HEK293 (cell line): ENCODE results near the gene GPR45.
"Not testable (repeated sequence)": the region's sequence is repeated elsewhere in the genome, so short reads cannot be mapped to it uniquely, and the experiment has no call there.

ENCODE experiments used
- CTCF ChIA-PET: fragments of 350-600 bp; formaldehyde crosslinking; extraction: SDS; loops from one replicate; lab custom pipeline; 2021; ENCODE audit warnings: antibody characterized with exemption; lab: Yijun Ruan, JAX
- POLR2A ChIA-PET: fragments of 300-600 bp; formaldehyde crosslinking; extraction: SDS; loops from one replicate; lab custom pipeline; 2020; ENCODE audit warnings: antibody characterized with exemption, inconsistent platforms; lab: Yijun Ruan, JAX
- H3K27ac ChIP-seq: fragments of 200-500 bp; sonication (Bioruptor generic); 2 replicates; pipeline ENCODE4 v1.5.1; 2014; ENCODE audit warnings: low read depth, low read length, control low read depth, inconsistent platforms; ENCODE audit errors: extremely low read depth
- H3K36me3 ChIP-seq, 2 experiments: fragments of 200-500 bp in 1 of 2; sonication (Bioruptor generic) in 1 of 2; 1 replicate in 1 of 2; 2 replicates in 1 of 2; pipeline ENCODE4 v1.5.1; 2014 to 2017; ENCODE audit warnings: inconsistent platforms in 2 of 2, low read length in 2 of 2; ENCODE audit not compliant: control insufficient read depth in 2 of 2, insufficient read depth in 1 of 2
- H3K4me1 ChIP-seq: fragments of 200-500 bp; sonication (Bioruptor generic); 2 replicates; pipeline ENCODE4 v1.5.1; 2014; ENCODE audit warnings: mild to moderate bottlenecking, low read length, inconsistent platforms; ENCODE audit not compliant: control insufficient read depth, insufficient read depth
- H3K4me3 ChIP-seq: 2 replicates; pipeline ENCODE4 v1.5.1; 2011; ENCODE audit warnings: low read depth, mild to moderate bottlenecking, control low read depth, low read length, moderate library complexity
- H3K9me3 ChIP-seq: fragments of 200-500 bp; sonication (Bioruptor generic); 2 replicates; pipeline ENCODE4 v1.5.1; 2014; ENCODE audit warnings: low read depth, low read length, inconsistent platforms; ENCODE audit not compliant: control insufficient read depth, insufficient read depth
- BCL6B ChIP-seq: fragments of 450-650 bp; formaldehyde crosslinking; IDR thresholded peaks from 2 replicates; pipeline ENCODE4 v1.5.1; 2017; ENCODE audit warnings: missing biosample characterization, missing genetic modification characterization
- EGR2 ChIP-seq: fragments of 450-650 bp; formaldehyde crosslinking; IDR thresholded peaks from 2 replicates; pipeline ENCODE4 v1.5.1; 2016; ENCODE audit warnings: low read depth, missing biosample characterization, missing genetic modification characterization
- OSR2 ChIP-seq: fragments of 450-650 bp; formaldehyde crosslinking; IDR thresholded peaks from 2 replicates; pipeline ENCODE4 v1.5.1; 2016; ENCODE audit warnings: missing biosample characterization, missing genetic modification characterization
- SCRT2 ChIP-seq: fragments of 450-650 bp; formaldehyde crosslinking; IDR thresholded peaks from 2 replicates; pipeline ENCODE4 v1.5.1; 2016; ENCODE audit warnings: missing biosample characterization, missing genetic modification characterization
- ZBTB1 ChIP-seq: fragments of 450-650 bp; formaldehyde crosslinking; IDR thresholded peaks from 2 replicates; pipeline ENCODE4 v1.5.1; 2016; ENCODE audit warnings: missing biosample characterization, missing genetic modification characterization
- ZNF140 ChIP-seq: fragments of 450-650 bp; formaldehyde crosslinking; IDR thresholded peaks from 2 replicates; pipeline ENCODE4 v1.5.1; 2016; ENCODE audit warnings: missing biosample characterization, missing genetic modification characterization
- ZNF302 ChIP-seq: fragments of 450-650 bp; formaldehyde crosslinking; IDR thresholded peaks from 2 replicates; pipeline ENCODE4 v1.5.1; 2016; ENCODE audit warnings: missing biosample characterization, missing genetic modification characterization, low read depth
- ZNF350 ChIP-seq: fragments of 450-650 bp; formaldehyde crosslinking; IDR thresholded peaks from 2 replicates; pipeline ENCODE4 v1.5.0; 2017; ENCODE audit warnings: missing biosample characterization, mild to moderate bottlenecking, missing genetic modification characterization
- ZNF404 ChIP-seq: fragments of 450-650 bp; formaldehyde crosslinking; IDR thresholded peaks from 2 replicates; pipeline ENCODE4 v1.5.1; 2017; ENCODE audit warnings: missing biosample characterization, missing genetic modification characterization
- ZNF510 ChIP-seq: fragments of 450-650 bp; formaldehyde crosslinking; IDR thresholded peaks from 2 replicates; pipeline ENCODE4 v1.5.1; 2018; ENCODE audit warnings: mild to moderate bottlenecking, missing genetic modification characterization, missing biosample characterization; ENCODE audit not compliant: insufficient replicate concordance
- ZNF514 ChIP-seq: fragments of 450-650 bp; formaldehyde crosslinking; IDR thresholded peaks from 2 replicates; pipeline ENCODE4 v1.5.1; 2016; ENCODE audit warnings: missing biosample characterization, missing genetic modification characterization
- ZNF785 ChIP-seq: fragments of 450-650 bp; formaldehyde crosslinking; IDR thresholded peaks from 2 replicates; pipeline ENCODE4 v1.5.1; 2016; ENCODE audit warnings: missing biosample characterization, missing genetic modification characterization
- TF ChIP-seq, protein P1 (sequence below): fragments of 450-650 bp; formaldehyde crosslinking; IDR thresholded peaks from 2 replicates; pipeline ENCODE4 v1.5.1; 2017; ENCODE audit warnings: missing biosample characterization, missing genetic modification characterization
- TF ChIP-seq, protein P2 (sequence below): fragments of 450-650 bp; formaldehyde crosslinking; conservative IDR thresholded peaks from 2 replicates; pipeline ENCODE4 v1.5.1; 2016; ENCODE audit warnings: low read depth, missing biosample characterization, missing genetic modification characterization
- TF ChIP-seq, protein P3 (sequence below): fragments of 450-650 bp; IDR thresholded peaks from 2 replicates; pipeline ENCODE4 v1.5.1; 2018; ENCODE audit warnings: missing biosample characterization, missing genetic modification characterization
- TF ChIP-seq, protein P4 (sequence below): fragments of 450-650 bp; formaldehyde crosslinking; IDR thresholded peaks from 2 replicates; pipeline ENCODE4 v1.5.1; 2016; ENCODE audit warnings: missing biosample characterization, missing genetic modification characterization
- TF ChIP-seq, protein P5 (sequence below): fragments of 450-650 bp; formaldehyde crosslinking; IDR thresholded peaks from 2 replicates; pipeline ENCODE4; 2016; ENCODE audit warnings: missing biosample characterization, missing genetic modification characterization

GPR45 gene

GRCh38 chr2:105249891-105250290 is 8.3 kb downstream of the GPR45 start:
- no peaks in the 10 kb centered on the region for H3K9me3 ChIP-seq
- TF ChIP-seq BCL6B (tag by site-specific recombination): no peak
- TF ChIP-seq, protein P1, sequence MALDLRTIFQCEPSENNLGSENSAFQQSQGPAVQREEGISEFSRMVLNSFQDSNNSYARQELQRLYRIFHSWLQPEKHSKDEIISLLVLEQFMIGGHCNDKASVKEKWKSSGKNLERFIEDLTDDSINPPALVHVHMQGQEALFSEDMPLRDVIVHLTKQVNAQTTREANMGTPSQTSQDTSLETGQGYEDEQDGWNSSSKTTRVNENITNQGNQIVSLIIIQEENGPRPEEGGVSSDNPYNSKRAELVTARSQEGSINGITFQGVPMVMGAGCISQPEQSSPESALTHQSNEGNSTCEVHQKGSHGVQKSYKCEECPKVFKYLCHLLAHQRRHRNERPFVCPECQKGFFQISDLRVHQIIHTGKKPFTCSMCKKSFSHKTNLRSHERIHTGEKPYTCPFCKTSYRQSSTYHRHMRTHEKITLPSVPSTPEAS: no peak
- TF ChIP-seq, all 188 proteins: peak for 0
- Histone ChIP-seq H3K36me3 (no peaks in the 10 kb centered on the region), H3K4me1 (no peaks in the 10 kb centered on the region), H3K4me3 (no peak overlapping the region), H3K27ac (no peak overlapping the region)
- ChIA-PET CTCF (interaction anchor here (0.7 kb wide), 1 partner anchor 32 kb away, joined by 3 read pairs; no protein-coding TSS in a partner anchor), POLR2A (no interaction called here)

DNA sequence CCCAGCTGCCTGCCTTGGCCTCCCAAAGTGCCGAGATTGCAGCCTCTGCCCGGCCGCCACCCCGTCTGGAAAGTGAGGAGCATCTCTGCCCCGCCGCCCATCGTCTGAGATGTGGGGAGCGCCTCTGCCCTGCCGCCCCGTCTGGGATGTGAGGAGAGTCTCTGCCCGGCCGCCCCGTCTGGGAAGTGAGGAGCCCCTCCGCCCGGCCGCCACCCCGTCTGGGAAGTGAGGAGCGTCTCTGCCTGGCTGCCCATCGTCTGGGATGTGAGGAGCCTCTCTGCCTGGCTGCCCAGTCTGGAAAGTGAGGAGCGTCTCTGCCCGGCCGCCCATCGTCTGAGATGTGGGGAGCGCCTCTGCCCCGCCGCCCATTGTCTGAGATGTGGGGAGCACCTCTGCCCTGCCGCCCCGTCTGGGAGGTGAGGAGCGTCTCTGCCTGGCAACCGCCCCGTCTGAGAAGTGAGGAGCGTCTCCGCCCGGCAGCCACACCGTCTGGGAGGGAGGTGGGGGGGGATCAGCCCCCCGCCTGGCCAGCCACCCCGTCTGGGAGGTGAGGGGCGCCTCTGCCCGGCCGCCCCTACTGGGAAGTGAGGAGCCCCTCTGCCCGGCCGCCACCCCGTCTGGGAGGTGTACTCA is 9.6 kb downstream of the GPR45 start:
- H3K36me3 ChIP-seq, CTCF ChIA-PET, H3K9me3 ChIP-seq, H3K4me1 ChIP-seq, H3K27ac ChIP-seq, H3K4me3 ChIP-seq, POLR2A ChIA-PET: not testable (repeated sequence)

DNA sequence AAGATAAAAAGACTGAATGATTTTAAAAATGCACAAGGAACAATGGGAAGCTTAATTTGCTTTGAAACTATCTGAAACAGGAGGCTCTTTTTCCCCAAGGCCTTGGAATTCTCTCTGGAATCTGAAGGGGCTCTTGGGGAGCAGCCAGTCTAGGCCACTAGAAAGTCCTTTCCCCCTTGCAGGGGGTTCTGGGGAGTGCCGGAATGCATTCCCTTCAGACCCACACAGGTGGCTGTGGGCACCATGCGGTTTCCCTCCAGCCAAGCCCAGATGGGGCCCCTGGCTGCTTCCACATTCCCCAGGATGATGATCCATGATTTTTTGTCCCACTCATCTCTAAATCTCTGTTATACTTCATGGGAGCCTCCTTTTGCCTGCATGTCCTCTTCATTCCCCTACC is 10.7 kb downstream of the GPR45 start:
- H3K36me3 ChIP-seq: no peaks in the 10 kb centered on the region
- H3K9me3 ChIP-seq: no peaks in the 10 kb centered on the region
- H3K27ac ChIP-seq: no peak overlapping the region
- POLR2A ChIA-PET: no interaction called here
- CTCF ChIA-PET: interaction anchor here (0.6 to 0.9 kb wide), 2 partner anchors 14 to 43 kb away, joined by 3 to 5 read pairs; no protein-coding TSS in a partner anchor
- H3K4me1 ChIP-seq: no peaks in the 10 kb centered on the region
- no peak overlapping the region for H3K4me3 ChIP-seq
- TF ChIP-seq SCRT2 (no peak), EGR2 (tag by site-specific recombination) (no peak), ZNF404 (no peak), ZNF302 (tag by site-specific recombination) (no peak), ZNF510 (tag by site-specific recombination) (no peak), ZNF140 (tag by site-specific recombination) (no peak), ZNF514 (tag by site-specific recombination) (no peak), ZBTB1 (tag by site-specific recombination) (no peak), ZNF785 (tag by site-specific recombination) (no peak), ZNF350 (tag by site-specific recombination) (no peak), OSR2 (tag by site-specific recombination) (no peak)
- TF ChIP-seq, protein P2, sequence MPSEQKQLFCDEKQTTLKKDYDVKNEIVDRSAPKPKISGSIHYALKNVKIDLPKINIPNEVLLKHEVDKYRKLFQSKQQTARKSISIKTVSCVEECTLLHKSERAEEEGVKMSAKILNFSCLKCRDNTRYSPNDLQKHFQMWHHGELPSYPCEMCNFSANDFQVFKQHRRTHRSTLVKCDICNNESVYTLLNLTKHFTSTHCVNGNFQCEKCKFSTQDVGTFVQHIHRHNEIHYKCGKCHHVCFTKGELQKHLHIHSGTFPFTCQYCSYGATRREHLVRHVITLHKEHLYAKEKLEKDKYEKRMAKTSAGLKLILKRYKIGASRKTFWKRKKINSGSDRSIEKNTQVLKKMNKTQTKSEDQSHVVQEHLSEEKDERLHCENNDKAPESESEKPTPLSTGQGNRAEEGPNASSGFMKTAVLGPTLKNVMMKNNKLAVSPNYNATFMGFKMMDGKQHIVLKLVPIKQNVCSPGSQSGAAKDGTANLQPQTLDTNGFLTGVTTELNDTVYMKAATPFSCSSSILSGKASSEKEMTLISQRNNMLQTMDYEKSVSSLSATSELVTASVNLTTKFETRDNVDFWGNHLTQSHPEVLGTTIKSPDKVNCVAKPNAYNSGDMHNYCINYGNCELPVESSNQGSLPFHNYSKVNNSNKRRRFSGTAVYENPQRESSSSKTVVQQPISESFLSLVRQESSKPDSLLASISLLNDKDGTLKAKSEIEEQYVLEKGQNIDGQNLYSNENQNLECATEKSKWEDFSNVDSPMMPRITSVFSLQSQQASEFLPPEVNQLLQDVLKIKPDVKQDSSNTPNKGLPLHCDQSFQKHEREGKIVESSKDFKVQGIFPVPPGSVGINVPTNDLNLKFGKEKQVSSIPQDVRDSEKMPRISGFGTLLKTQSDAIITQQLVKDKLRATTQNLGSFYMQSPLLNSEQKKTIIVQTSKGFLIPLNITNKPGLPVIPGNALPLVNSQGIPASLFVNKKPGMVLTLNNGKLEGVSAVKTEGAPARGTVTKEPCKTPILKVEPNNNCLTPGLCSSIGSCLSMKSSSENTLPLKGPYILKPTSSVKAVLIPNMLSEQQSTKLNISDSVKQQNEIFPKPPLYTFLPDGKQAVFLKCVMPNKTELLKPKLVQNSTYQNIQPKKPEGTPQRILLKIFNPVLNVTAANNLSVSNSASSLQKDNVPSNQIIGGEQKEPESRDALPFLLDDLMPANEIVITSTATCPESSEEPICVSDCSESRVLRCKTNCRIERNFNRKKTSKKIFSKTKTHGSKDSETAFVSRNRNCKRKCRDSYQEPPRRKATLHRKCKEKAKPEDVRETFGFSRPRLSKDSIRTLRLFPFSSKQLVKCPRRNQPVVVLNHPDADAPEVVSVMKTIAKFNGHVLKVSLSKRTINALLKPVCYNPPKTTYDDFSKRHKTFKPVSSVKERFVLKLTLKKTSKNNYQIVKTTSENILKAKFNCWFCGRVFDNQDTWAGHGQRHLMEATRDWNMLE: no peak
- TF ChIP-seq, protein P3, sequence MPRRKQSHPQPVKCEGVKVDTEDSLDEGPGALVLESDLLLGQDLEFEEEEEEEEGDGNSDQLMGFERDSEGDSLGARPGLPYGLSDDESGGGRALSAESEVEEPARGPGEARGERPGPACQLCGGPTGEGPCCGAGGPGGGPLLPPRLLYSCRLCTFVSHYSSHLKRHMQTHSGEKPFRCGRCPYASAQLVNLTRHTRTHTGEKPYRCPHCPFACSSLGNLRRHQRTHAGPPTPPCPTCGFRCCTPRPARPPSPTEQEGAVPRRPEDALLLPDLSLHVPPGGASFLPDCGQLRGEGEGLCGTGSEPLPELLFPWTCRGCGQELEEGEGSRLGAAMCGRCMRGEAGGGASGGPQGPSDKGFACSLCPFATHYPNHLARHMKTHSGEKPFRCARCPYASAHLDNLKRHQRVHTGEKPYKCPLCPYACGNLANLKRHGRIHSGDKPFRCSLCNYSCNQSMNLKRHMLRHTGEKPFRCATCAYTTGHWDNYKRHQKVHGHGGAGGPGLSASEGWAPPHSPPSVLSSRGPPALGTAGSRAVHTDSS: no peak
- TF ChIP-seq, protein P4, sequence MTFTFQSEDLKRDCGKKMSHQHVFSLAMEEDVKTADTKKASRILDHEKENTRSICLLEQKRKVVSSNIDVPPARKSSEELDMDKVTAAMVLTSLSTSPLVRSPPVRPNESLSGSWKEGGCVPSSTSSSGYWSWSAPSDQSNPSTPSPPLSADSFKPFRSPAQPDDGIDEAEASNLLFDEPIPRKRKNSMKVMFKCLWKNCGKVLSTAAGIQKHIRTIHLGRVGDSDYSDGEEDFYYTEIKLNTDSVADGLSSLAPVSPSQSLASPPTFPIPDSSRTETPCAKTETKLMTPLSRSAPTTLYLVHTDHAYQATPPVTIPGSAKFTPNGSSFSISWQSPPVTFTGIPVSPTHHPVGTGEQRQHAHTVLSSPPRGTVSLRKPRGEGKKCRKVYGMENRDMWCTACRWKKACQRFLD (tag by site-specific recombination): no peak
- TF ChIP-seq, protein P5, sequence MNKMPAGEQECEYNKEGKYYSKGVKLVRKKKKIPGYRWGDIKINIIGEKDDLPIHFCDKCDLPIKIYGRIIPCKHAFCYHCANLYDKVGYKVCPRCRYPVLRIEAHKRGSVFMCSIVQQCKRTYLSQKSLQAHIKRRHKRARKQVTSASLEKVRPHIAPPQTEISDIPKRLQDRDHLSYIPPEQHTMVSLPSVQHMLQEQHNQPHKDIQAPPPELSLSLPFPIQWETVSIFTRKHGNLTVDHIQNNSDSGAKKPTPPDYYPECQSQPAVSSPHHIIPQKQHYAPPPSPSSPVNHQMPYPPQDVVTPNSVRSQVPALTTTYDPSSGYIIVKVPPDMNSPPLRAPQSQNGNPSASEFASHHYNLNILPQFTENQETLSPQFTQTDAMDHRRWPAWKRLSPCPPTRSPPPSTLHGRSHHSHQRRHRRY: no peak
